ENCODE measurements around the gene ZNF318. TPM values are rescaled to one million over a fixed set of nuclear protein-coding genes. Genes with fewer than 3 reads are reported as not detected.

The ZNF318 gene
- total RNA-seq, 1 donor from 2014 or later = 16.4 TPM

DNA sequence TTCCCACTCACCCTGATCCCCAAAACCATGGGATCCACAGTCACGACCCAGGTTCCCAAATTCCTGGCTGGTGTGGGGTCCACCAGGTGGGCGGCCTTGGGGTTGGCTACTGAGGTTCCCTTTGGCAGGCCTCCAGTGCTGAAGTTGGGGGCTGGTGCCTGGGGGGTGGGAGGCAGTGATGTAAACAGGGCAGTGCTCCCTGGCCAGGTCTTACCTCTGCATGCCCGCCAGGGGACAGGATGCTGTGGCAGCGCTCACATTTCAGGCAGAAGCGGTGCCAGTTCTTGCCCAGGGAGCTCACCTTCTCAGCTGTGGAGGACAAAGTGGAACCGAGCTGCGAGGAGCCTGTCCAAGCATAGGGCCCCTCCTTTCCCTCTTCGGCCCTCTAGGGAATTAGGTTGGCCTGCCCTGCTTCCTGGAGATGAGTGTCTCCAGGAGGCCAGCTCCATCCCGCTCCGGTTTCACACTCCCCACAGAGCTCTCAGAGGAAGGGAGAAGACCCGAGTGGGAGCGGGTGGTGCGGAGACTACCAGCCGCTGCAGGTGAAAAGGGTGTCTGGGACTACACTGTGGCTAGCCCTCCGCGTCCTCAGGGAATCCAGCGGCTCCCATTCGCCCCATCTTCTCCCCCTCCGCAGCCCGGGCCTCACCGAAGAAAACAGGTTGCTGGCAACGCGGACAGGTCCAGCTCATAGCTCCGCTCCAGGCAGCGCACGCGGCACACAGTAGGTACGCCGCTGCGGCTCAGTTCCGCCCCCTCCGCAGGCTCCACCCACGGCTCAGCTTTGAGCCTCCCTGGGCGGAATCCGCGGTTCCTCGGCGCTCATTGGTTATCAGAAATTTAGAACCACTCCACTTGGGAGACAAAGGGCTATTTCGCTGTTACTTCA is 61.1 kb downstream of the ZNF318 start, which contains the start of gene CRIP3:
Gene CRIP3 (minus strand): TSS at position 726 of the 889 bp plus-strand sequence. CDS start 34 bp downstream, at position 692.
- TF ChIP-seq, protein P1, sequence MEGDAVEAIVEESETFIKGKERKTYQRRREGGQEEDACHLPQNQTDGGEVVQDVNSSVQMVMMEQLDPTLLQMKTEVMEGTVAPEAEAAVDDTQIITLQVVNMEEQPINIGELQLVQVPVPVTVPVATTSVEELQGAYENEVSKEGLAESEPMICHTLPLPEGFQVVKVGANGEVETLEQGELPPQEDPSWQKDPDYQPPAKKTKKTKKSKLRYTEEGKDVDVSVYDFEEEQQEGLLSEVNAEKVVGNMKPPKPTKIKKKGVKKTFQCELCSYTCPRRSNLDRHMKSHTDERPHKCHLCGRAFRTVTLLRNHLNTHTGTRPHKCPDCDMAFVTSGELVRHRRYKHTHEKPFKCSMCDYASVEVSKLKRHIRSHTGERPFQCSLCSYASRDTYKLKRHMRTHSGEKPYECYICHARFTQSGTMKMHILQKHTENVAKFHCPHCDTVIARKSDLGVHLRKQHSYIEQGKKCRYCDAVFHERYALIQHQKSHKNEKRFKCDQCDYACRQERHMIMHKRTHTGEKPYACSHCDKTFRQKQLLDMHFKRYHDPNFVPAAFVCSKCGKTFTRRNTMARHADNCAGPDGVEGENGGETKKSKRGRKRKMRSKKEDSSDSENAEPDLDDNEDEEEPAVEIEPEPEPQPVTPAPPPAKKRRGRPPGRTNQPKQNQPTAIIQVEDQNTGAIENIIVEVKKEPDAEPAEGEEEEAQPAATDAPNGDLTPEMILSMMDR (IDR thresholded peaks at IDR 0.05) = peak; percentile 9
- ATAC-seq (peak; percentile 71), DNase-seq (no peak)
- H3K4me3 ChIP-seq = peak within 1 kb of the TSS; percentile 36
- H3K9me3 ChIP-seq = no peaks in the 10 kb centered on the region
- H3K4me1 ChIP-seq = peaks cover 15% of the 10 kb centered on the region
- no peaks in the 10 kb centered on the region for H3K36me3 ChIP-seq
- intact Hi-C loops (cut with DNase I) = no loop called here
- H3K27ac ChIP-seq = no peak within 1 kb of the TSS
- H3K27me3 ChIP-seq = no peaks in the 10 kb centered on the region

DNA sequence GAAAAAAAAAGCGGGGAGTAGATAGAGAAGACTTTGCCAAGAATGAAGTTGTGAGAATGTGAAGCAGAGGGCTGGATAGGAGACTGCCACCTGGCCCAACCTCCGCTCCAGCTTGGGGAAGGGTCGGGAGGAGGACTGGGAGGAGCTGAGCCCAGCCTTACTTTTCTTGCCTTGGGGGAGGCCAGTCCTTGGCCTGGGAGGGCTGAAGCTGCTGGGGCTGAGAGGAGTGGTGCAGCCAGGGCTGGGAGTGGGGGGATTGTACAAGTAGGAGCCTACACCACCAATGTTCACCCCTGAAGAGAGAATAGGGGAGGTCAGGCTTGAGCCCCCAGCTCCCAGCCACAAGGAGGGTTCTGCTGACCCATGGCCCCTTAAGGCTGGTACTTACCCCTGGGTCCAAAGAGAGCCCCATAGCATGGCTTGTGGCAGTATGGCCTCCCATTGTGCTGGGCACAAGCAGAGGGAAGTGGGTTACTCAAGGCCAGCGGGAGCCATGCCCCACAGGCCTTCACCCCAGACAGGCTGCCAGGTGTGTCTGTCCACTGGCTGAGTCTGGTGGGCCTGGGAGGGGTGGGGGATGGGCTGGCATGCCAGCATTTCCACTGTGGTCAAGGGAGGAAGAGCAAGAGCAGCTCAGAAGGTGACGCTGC is 61.9 kb downstream of the ZNF318 start:
- TF ChIP-seq, protein P1 (IDR thresholded peaks at IDR 0.05) = no peak
- no peaks in the 10 kb centered on the region for H3K36me3 ChIP-seq
- no peak overlapping the region for H3K4me3 ChIP-seq
- no peaks in the 10 kb centered on the region for H3K27me3 ChIP-seq
- H3K27ac ChIP-seq = no peak overlapping the region
- DNase-seq = no peak
- H3K4me1 ChIP-seq = peaks cover 11% of the 10 kb centered on the region
- intact Hi-C loops (cut with DNase I) = no loop called here
- no peaks in the 10 kb centered on the region for H3K9me3 ChIP-seq
- ATAC-seq = no peak

DNA sequence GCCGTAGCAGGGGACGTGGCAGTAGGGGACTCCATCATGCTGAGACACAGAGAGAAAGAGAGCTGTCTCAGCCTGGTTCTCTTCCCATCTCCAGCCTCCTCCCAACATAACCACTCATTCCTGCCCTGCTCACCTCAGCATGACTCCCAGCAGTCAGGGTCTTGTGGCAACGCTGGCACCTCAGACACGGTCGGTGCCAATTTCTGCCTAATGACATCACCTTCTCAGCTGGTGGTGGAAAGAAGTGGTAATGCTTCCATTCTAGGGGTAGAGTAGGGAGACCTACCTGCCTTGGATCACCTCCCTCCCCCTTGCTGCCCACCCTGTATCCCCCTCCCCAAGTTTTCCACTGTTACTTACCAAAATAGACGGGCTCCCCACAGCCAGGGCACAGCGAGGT is 63.4 kb downstream of the ZNF318 start:
- Histone ChIP-seq H3K4me3 (no peak overlapping the region), H3K36me3 (no peaks in the 10 kb centered on the region), H3K4me1 (peaks cover 11% of the 10 kb centered on the region), H3K27me3 (no peaks in the 10 kb centered on the region), H3K9me3 (no peaks in the 10 kb centered on the region), H3K27ac (no peak overlapping the region)
- no peak for DNase-seq
- TF ChIP-seq, protein P1 (IDR thresholded peaks at IDR 0.05) = no peak
- ATAC-seq = no peak
- intact Hi-C loops (cut with DNase I) = no loop called here

DNA sequence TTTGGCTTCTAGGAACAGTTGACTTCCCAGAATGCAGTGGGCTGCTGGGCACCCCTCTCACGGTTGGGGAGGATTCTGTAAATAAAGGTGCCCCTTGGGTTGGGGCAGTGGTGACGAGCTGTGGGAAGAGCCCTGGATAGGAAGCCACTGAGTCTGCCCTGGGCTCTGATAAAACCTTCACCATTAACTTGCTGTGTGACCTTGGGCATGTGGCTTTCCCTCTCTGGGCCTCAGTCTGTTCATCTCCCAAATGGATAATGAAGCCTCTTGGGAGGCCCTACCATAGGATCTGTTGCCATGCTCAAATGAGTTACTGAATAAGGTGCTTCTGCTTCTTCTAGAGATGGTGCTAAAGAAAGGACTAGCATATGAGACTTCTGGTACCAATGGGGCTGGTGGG is 64.6 kb downstream of the ZNF318 start:
- H3K4me1 ChIP-seq = peaks cover 11% of the 10 kb centered on the region
- intact Hi-C loops (cut with DNase I) = no loop called here
- TF ChIP-seq, protein P1 (IDR thresholded peaks at IDR 0.05) = no peak

DNA sequence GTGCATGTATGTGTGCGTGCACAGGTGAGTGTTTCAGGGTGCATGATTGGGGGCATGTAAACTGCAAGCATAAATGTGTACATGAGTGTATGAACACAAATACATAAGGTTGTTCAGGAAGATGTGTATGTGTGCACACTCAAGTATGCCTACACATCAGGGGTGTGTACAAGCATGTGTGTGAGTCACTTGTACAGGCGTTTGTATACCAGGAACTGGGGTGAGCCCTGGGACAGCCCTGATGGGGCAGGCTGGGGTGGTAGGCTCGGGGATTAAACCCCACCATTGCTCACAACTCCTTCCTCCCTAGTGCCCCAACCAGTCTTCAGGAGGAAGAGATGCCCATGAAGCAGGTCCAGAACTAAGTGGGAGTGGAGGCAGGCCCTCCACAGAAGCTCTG is 65.1 kb downstream of the ZNF318 start:
- H3K4me3 ChIP-seq = no peak overlapping the region
- H3K9me3 ChIP-seq = no peaks in the 10 kb centered on the region
- H3K36me3 ChIP-seq = no peaks in the 10 kb centered on the region
- TF ChIP-seq, protein P1 (IDR thresholded peaks at IDR 0.05) = no peak
- H3K4me1 ChIP-seq = peaks cover 11% of the 10 kb centered on the region
- ATAC-seq (no peak), DNase-seq (no peak)
- intact Hi-C loops (cut with DNase I) = no loop called here
- no peak overlapping the region for H3K27ac ChIP-seq
- peaks cover 7% of the 10 kb centered on the region for H3K27me3 ChIP-seq

More for the DNA sequence above, 64.6 kb downstream of the ZNF318 start:
- Histone ChIP-seq H3K4me3 (no peak overlapping the region), H3K9me3 (no peaks in the 10 kb centered on the region), H3K27me3 (peaks cover 6% of the 10 kb centered on the region), H3K36me3 (no peaks in the 10 kb centered on the region), H3K27ac (no peak overlapping the region)
- ATAC-seq (no peak), DNase-seq (no peak)
